Measurements from ENCODE around the gene LYPD1.

DNA sequence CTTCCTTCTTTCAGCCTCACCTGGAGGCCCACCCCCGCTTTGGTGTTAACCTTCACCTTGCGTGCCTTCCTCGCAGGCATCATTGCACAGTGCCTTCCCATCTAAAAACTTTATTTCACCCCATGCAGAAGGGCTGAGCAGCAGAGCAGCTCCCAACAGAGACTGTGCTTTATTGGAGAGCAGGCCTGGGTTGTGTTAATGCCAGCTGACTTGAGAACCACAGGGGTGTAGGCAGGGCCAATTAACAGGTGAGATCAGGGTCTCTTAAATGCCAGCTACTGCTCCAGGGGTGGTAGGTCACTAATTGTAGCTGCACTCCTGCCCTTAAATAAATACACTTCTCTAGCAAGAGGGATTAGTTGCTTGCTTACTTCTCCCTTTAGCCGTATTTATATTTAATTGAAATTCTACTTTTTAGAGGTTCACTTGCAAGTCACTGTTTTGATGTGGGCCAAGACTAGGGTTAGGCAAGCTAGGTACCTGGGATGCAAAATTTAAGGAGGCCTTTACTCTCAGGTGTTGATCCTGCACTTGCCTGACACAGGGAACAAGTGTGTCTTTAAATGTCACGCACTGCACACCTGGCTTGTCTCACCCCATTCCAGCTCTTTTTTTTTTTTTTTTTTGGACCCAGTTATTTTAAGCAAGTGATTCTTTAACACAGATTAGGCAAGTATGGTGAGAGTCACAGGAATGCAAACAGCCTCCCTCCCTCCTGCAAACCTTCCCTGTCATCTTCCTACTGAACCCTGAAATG lies 54.5 kb downstream of the LYPD1 start:
- no peak for TF ChIP-seq EZH2phosphoT487 (IDR thresholded peaks at IDR 0.05)
- no peak for TF ChIP-seq CTCF (IDR thresholded peaks at IDR 0.05)

Data from neural progenitor cell (in vitro differentiated cells).